H1 (cell line): ENCODE data around the gene TMCC3. TPM values are rescaled to one million over a fixed set of nuclear protein-coding genes. Genes with fewer than 3 reads are reported as not detected.

Experiments
- ATF2 ChIP-seq: IDR thresholded peaks from 2 replicates; pipeline ENCODE4 v1.6.1; 2012; ENCODE audit warnings: low read length, inconsistent platforms
- CEBPB ChIP-seq: IDR thresholded peaks from 2 replicates; pipeline ENCODE4 v1.6.1; 2012; ENCODE audit warnings: low read depth, low read length
- CHD2 ChIP-seq: IDR thresholded peaks from 2 replicates; pipeline ENCODE4 v1.6.1; 2012; ENCODE audit warnings: low read length, improper control_type of control experiment
- CHD7 ChIP-seq: fragments of 300-600 bp; sonication (generic); IDR thresholded peaks from 2 replicates; pipeline ENCODE4 v1.7.1; 2012; ENCODE audit warnings: low read length, moderate library complexity, mild to moderate bottlenecking, inconsistent platforms; ENCODE audit not compliant: insufficient replicate concordance
- PHF8 ChIP-seq: fragments of 200-600 bp; sonication (generic); conservative IDR thresholded peaks from 2 replicates; pipeline ENCODE4 v1.7.1; 2012; ENCODE audit warnings: low read depth, mild to moderate bottlenecking, inconsistent platforms, low read length, moderate library complexity
- RXRA ChIP-seq: IDR thresholded peaks from 2 replicates; pipeline ENCODE4 v1.6.1; 2011; ENCODE audit warnings: low read depth, mild to moderate bottlenecking, low read length, moderate library complexity; ENCODE audit not compliant: insufficient read depth
- polyA plus RNA-seq, 7 experiments: library from polyadenylated mRNA; depleted of rRNA in 3 of 7; stranded (reverse) in 5 of 7; unstranded in 2 of 7; fragments of >200 nt in 5 of 7; fragments of 200-250 nt in 2 of 7; gene quantifications; 1 replicate in 5 of 7; 2 replicates in 1 of 7; 4 replicates in 1 of 7; pipeline versions ENCODE4 v1.2.1 to v1.2.3, GENCODE V29; 2011 to 2013; ENCODE audit warnings: missing spikeins in 2 of 7, mixed read lengths in 2 of 7
- total RNA-seq: library from RNA; stranded (reverse); fragmentation: NEBNext Ultra II Directional; extraction: Animal tissue kit (Norgen Biotek cat#: 25700); gene quantifications from 2 replicates; pipeline ENCODE4 v1.2.1, GENCODE V29; 2021

TMCC3 gene
- total and polyA plus RNA-seq, 2 of the 8 experiments (the other 6 are each of a cell fraction or from before 2014, with no cell fraction given), result 1.7 to 4.1 TPM

- TF ChIP-seq CHD7 (no peak), ATF2 (no peak), RXRA (no peak), PHF8 (no peak), CHD2 (no peak), CEBPB (no peak)
- TF ChIP-seq, all 59 proteins: peak for 0
Observed at GRCh38 chr12:94585626-94586025, 64.7 kb downstream of the TMCC3 start (continued).
